OCI-LY3 (cell line): ENCODE results near the gene SHC4.

Experiments used
- CTCF ChIP-seq: fragments of 200-600, 300-600 bp; sonication (generic); IDR thresholded peaks from 2 replicates; pipeline ENCODE4 v1.5.1; 2014; ENCODE audit warnings: antibody characterized with exemption, low read length, low read depth
- EZH2phosphoT487 ChIP-seq: fragments of 200-600 bp; shearing (Covaris generic); IDR thresholded peaks from 2 replicates; pipeline ENCODE4 v1.6.1; 2018; ENCODE audit warnings: antibody characterized with exemption, mixed run types, low read depth

GRCh38 chr15:48805591-48805990, 158.1 kb downstream of the SHC4 start:
- TF ChIP-seq CTCF = no peak
- no peak for TF ChIP-seq EZH2phosphoT487
